HepG2 (cell line): ENCODE measurements around the gene PRSS27. TPM values are rescaled to one million over a fixed set of nuclear protein-coding genes. Genes with fewer than 3 reads are reported as not detected.

Experiments used
- ATAC-seq: fragments of 200-7000 bp; cut with Tn5 transposase; 3 replicates; pipeline ENCODE4 v1.9.1; 2020; ENCODE audit warnings: mild to moderate bottlenecking, moderate library complexity
- BruUV-seq: library from RNA; stranded (reverse); fragments of 400-500 nt; replicated peaks from 2 replicates; lab custom pipeline; 2021; lab: Mats Ljungman, UMichigan
- CTCF ChIA-PET: fragments of 300-600 bp; formaldehyde crosslinking; extraction: SDS; loops from one replicate; lab custom pipeline; 2021; ENCODE audit warnings: low total read pairs, inconsistent platforms, low intra/inter-chr PET ratio; lab: Yijun Ruan, JAX
- POLR2A ChIA-PET: fragments of 350-600 bp; sonication (Branson Sonifier 250); formaldehyde crosslinking; loops from one replicate; lab custom pipeline; 2020; ENCODE audit warnings: antibody characterized with exemption, inconsistent platforms; lab: Yijun Ruan, JAX
- DNase-seq: peaks from one replicate; pipeline ENCODE4 v3.0.0-alpha.2; 2015; ENCODE audit warnings: low spot score
- FAIRE-seq: peaks from 3 replicates; lab custom pipeline; 2011; peaks lifted over from hg19 to GRCh38; lab: Jason Lieb, UNC
- H2AFZ ChIP-seq: one replicate; pipeline ENCODE4 v1.6.1; 2011; ENCODE audit warnings: low read length, inconsistent platforms
- H3K27ac ChIP-seq: fragments of 300-600 bp; 3 replicates; pipeline ENCODE4 v1.8.0; 2011; ENCODE audit warnings: mixed run types, mild to moderate bottlenecking, mixed read lengths, low read length, inconsistent platforms; ENCODE audit not compliant: insufficient read depth; ENCODE audit errors: extremely low read length
- H3K27me3 ChIP-seq, 2 experiments: fragments of 200-600 bp in 1 of 2; 2 replicates in 1 of 2; 3 replicates in 1 of 2; pipeline versions ENCODE4 v1.6.0 to v1.8.0; 2011; ENCODE audit warnings: low read length in 2 of 2, mild to moderate bottlenecking in 2 of 2, moderate library complexity in 2 of 2, inconsistent platforms in 1 of 2; ENCODE audit not compliant: insufficient read depth in 2 of 2, control insufficient read depth in 1 of 2
- H3K36me3 ChIP-seq, 2 experiments: fragments of 200-600 bp in 1 of 2; replicated peaks in 1 of 2; 2 replicates in 1 of 2; 3 replicates in 1 of 2; pipeline versions ENCODE4 v1.5.1 to v1.8.0; 2011; ENCODE audit warnings: low read length in 2 of 2, inconsistent platforms in 1 of 2; ENCODE audit not compliant: insufficient read depth in 2 of 2, control insufficient read depth in 1 of 2
- H3K4me1 ChIP-seq: 2 replicates; pipeline ENCODE4 v1.5.1; 2012; ENCODE audit warnings: low read length, inconsistent platforms; ENCODE audit not compliant: insufficient read depth
- H3K4me2 ChIP-seq: 2 replicates; pipeline ENCODE4 v1.6.0; 2011; ENCODE audit warnings: low read depth, low read length, inconsistent platforms
- H3K4me3 ChIP-seq, 3 experiments: fragments of 200-600 bp in 1 of 3; sonication (generic), shearing (Covaris generic) in 1 of 3; replicated peaks in 1 of 3; 2 replicates each; pipeline ENCODE4 v1.5.1; 2011 to 2016; ENCODE audit warnings: low read length in 3 of 3, inconsistent platforms in 2 of 3, low read depth in 2 of 3, mild to moderate bottlenecking in 2 of 3, control low read depth in 1 of 3, mixed read lengths in 1 of 3; ENCODE audit not compliant: insufficient read depth in 1 of 3
- H3K79me2 ChIP-seq: one replicate; pipeline ENCODE4 v1.6.1; 2011; ENCODE audit warnings: low read length, inconsistent platforms; ENCODE audit not compliant: insufficient read depth
- H3K9ac ChIP-seq: 2 replicates; pipeline ENCODE4 v1.6.0; 2011; ENCODE audit warnings: mild to moderate bottlenecking, low read depth, low read length, inconsistent platforms; ENCODE audit not compliant: insufficient read depth
- H3K9me3 ChIP-seq: 2 replicates; pipeline ENCODE4 v1.5.1; 2012; ENCODE audit warnings: mild to moderate bottlenecking, low read length
- H4K20me1 ChIP-seq: 2 replicates; pipeline ENCODE4 v1.6.0; 2011; ENCODE audit warnings: inconsistent platforms, mild to moderate bottlenecking, low read length, moderate library complexity; ENCODE audit not compliant: insufficient read depth
- HMGA1 ChIP-seq: sonication (generic); formaldehyde crosslinking; conservative IDR thresholded peaks from 2 replicates; pipeline ENCODE4 v1.4.0; 2020; ENCODE audit warnings: missing genetic modification reagents
- NRL ChIP-seq: sonication (generic); formaldehyde crosslinking; IDR thresholded peaks from 2 replicates; pipeline ENCODE4 v1.5.0; 2020; ENCODE audit warnings: missing genetic modification reagents, mild to moderate bottlenecking, moderate library complexity, borderline replicate concordance
- ZNF567 ChIP-seq: sonication (generic); formaldehyde crosslinking; IDR thresholded peaks from 2 replicates; pipeline ENCODE4 v1.8.1; 2023; ENCODE audit warnings: mild to moderate bottlenecking, missing genetic modification reagents, borderline replicate concordance
- ZNF672 ChIP-seq: sonication (generic); formaldehyde crosslinking; IDR thresholded peaks from 2 replicates; pipeline ENCODE4 v1.8.1; 2022; ENCODE audit warnings: missing genetic modification reagents
- WGBS: methylation state at CpG from one replicate; pipeline ENCODE4 v1.1.6; 2017; ENCODE audit warnings: low lambda C conversion rate; 5-methylcytosine and 5-hydroxymethylcytosine counted together
- in situ Hi-C: cut with HindIII; loops from 2 replicates; pipeline ENCODE4 v1.10.0; 2017; ENCODE audit warnings: low pct_unique_long_range_greater_than_20kb; ENCODE audit not compliant: extremely low pct_ligation_motif_present
- intact Hi-C: fragments of 100-400 bp; cut with micrococcal nuclease; formaldehyde crosslinking; loops from one replicate; pipeline ENCODE4 v1.10.0; 2022; ENCODE audit not compliant: unreplicated experiment
- polyA plus RNA-seq, 8 experiments: library from polyadenylated mRNA; depleted of rRNA in 3 of 8; stranded (reverse) in 7 of 8; unstranded in 1 of 8; fragments of >200 nt; fragmentation: Illumina TruSeq in 4 of 8; extraction: Trizol in 4 of 8; gene quantifications; 2 replicates each; pipeline versions ENCODE4 v1.2.1 to v1.2.3, GENCODE V29; 2011 to 2016; ENCODE audit warnings: low read depth in 4 of 8, missing spikeins in 1 of 8, mixed read lengths in 1 of 8; ENCODE audit not compliant: insufficient read depth in 1 of 8
- total RNA-seq, 5 experiments: library from RNA; depleted of rRNA; stranded (reverse); fragments of >200 nt; fragmentation: Illumina TruSeq; extraction: Trizol; gene quantifications; 2 replicates each; pipeline ENCODE4 v1.2.3, GENCODE V29; 2016; ENCODE audit warnings: low read depth in 1 of 5
- TF ChIP-seq, protein P1 (sequence below): IDR thresholded peaks from 2 replicates; pipeline ENCODE4 v1.6.1; 2016; ENCODE audit warnings: mild to moderate bottlenecking, missing biosample characterization, missing genetic modification reagents
- TF ChIP-seq, protein P2 (sequence below), 2 experiments: fragments of 450-650 bp in 1 of 2; sonication (generic) in 1 of 2; formaldehyde crosslinking in 1 of 2; IDR thresholded peaks; 2 replicates each; pipeline versions ENCODE4 v1.6.1 to v1.8.0; 2016 to 2022; ENCODE audit warnings: antibody characterized with exemption in 1 of 2, mild to moderate bottlenecking in 1 of 2, missing genetic modification reagents in 1 of 2

PRSS27 gene
- total and polyA plus RNA-seq, 2 of the 13 experiments (the other 11 are each of a cell fraction or from before 2014, with no cell fraction given): 0.20 to 0.73 TPM

- CTCF ChIA-PET: no interaction called here
- H3K9me3 ChIP-seq: no peaks in the 10 kb centered on the region
- no peaks in the 10 kb centered on the region for H4K20me1 ChIP-seq
- POLR2A ChIA-PET: interaction anchor here (0.7 to 1.4 kb wide), 3 partner anchors 10 to 72 kb away, joined by 3 to 9 read pairs (median 5); partner anchors contain the start of gene SRRM2
- intact Hi-C loops: no loop called here
- ATAC-seq (no peak), DNase-seq (no peak), FAIRE-seq (no peak)
- H3K27ac ChIP-seq: no peak overlapping the region
- 81% methylated on average over 10 of the region's 12 CpGs for WGBS
- no peak for TF ChIP-seq NRL (CRISPR knock-in tag)
- TF ChIP-seq ZNF567 (CRISPR knock-in tag): no peak
- TF ChIP-seq ZNF672: no peak
- TF ChIP-seq, protein P1, sequence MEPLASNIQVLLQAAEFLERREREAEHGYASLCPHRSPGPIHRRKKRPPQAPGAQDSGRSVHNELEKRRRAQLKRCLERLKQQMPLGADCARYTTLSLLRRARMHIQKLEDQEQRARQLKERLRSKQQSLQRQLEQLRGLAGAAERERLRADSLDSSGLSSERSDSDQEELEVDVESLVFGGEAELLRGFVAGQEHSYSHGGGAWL: no peak
- TF ChIP-seq, protein P2, sequence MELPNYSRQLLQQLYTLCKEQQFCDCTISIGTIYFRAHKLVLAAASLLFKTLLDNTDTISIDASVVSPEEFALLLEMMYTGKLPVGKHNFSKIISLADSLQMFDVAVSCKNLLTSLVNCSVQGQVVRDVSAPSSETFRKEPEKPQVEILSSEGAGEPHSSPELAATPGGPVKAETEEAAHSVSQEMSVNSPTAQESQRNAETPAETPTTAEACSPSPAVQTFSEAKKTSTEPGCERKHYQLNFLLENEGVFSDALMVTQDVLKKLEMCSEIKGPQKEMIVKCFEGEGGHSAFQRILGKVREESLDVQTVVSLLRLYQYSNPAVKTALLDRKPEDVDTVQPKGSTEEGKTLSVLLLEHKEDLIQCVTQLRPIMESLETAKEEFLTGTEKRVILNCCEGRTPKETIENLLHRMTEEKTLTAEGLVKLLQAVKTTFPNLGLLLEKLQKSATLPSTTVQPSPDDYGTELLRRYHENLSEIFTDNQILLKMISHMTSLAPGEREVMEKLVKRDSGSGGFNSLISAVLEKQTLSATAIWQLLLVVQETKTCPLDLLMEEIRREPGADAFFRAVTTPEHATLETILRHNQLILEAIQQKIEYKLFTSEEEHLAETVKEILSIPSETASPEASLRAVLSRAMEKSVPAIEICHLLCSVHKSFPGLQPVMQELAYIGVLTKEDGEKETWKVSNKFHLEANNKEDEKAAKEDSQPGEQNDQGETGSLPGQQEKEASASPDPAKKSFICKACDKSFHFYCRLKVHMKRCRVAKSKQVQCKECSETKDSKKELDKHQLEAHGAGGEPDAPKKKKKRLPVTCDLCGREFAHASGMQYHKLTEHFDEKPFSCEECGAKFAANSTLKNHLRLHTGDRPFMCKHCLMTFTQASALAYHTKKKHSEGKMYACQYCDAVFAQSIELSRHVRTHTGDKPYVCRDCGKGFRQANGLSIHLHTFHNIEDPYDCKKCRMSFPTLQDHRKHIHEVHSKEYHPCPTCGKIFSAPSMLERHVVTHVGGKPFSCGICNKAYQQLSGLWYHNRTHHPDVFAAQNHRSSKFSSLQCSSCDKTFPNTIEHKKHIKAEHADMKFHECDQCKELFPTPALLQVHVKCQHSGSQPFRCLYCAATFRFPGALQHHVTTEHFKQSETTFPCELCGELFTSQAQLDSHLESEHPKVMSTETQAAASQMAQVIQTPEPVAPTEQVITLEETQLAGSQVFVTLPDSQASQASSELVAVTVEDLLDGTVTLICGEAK (IDR thresholded peaks at IDR 0.05): no peak
- TF ChIP-seq, protein P2 (CRISPR knock-in tag; IDR thresholded peaks at IDR 0.05): no peak
- no peak for TF ChIP-seq HMGA1 (CRISPR knock-in tag)
- H3K79me2 ChIP-seq: no peaks in the 10 kb centered on the region
- H3K27me3 ChIP-seq: no peaks in the 10 kb centered on the region
- no peak overlapping the region for H3K4me2 ChIP-seq
- peaks cover 33% of the 10 kb centered on the region for H3K4me1 ChIP-seq
- in situ Hi-C loops: no loop called here
- H2AFZ ChIP-seq: no peak overlapping the region
- H3K9ac ChIP-seq: no peak overlapping the region
- H3K4me3 ChIP-seq: no peak overlapping the region
- no peaks in the 10 kb centered on the region for H3K36me3 ChIP-seq
- no TSS peak for BruUV-seq
Observed at GRCh38 chr16:2742323-2743006, 22.4 kb upstream of the PRSS27 start.
